HG03354 (cell line): ENCODE measurements around the gene TASP1.
A peak's percentile ranks its signal among the peaks of the same experiment; 100 is the strongest.

Source experiments
- ATAC-seq: cut with Tn5 transposase; IDR thresholded peaks from one replicate; pipeline ENCODE4 v1.9.1; 2021; ENCODE audit warnings: mild to moderate bottlenecking; ENCODE audit not compliant: unreplicated experiment, poor library complexity, severe bottlenecking

Gene TASP1

DNA sequence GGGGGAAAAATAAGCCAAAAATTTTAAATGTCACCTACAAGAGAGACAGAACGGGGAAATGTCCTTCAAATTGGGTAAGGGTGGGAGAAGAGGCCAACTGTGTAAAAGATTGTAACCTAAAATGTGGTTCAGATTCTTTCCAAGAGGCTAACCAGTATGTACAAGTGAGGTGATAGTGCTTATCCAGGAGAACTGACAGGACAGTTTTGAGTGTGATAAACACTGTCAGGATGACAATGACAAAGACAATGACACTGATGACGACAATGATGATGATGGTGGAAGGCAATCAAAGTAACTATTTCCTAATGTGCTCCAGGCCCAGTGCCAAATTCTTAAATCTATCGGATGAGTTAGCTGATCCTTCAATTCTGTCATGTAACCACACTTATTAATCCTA lies 57.3 kb downstream of the TASP1 start:
- no peak for ATAC-seq

DNA sequence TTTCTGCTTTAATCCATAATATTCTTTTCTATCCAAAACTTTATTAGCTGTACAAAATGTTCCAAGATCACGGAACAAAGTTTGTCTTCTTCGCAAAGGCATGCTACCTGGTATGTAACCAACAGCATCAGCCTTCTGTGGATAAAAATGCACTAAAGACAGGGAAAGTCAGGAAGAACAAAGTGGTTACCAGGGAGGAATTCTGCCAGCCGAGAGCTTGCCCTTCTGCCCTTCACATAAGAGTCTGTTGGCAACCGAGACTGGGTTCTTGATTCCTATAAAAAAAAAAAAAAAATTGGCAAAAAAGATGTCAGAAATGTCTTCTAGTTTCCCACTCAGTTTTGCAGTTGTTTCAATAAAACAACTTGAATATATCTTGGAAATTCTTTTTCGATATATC lies 58.0 kb downstream of the TASP1 start:
- ATAC-seq, result no peak

- ATAC-seq, result no peak
These were observed 64.7 kb downstream of the TASP1 start for GRCh38 chr20:13574071-13574470.

DNA sequence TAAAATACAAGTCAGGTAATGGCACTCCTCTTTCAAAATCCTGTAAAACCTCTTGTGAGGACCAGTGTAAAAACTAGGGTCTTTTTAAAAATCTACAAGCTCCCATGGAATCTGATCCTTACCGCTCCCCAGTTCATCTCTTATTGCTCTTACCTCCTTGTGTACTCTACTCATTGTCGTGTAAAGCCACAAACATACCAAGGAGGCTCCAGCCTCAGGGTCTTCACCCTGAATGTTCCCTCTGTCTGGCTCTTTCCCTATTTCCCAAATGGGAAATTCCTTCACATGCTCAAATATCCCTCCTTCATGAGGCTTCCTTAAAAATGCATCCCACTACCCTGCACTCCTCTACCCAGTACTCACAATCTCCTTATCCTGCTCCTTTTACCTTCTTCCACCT lies 67.1 kb downstream of the TASP1 start:
- no peak for ATAC-seq

- ATAC-seq, result no peak
These were observed 71.1 kb downstream of the TASP1 start for GRCh38 chr20:13567663-13568062.

GRCh38 chr20:13563854-13564253 lies 74.9 kb downstream of the TASP1 start:
- no peak for ATAC-seq

DNA sequence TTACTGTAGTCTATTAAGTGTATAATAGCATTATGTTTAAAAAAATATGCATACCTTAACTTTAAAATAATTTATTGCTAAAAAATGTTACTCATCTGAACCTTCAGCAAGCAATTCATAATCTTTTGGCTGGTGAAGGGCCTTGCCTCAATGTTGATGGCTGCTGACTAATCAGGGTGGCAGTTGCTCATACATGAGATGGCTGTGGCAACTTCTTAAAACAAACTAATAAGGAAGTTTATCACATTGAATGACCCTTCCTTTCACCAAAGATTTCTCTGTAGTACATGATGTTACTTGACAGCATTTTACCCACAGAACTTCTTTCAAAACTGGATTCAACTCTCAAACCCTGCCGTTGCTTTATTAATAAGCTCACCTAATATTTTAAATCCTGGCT lies 84.0 kb downstream of the TASP1 start:
- ATAC-seq, result no peak

DNA sequence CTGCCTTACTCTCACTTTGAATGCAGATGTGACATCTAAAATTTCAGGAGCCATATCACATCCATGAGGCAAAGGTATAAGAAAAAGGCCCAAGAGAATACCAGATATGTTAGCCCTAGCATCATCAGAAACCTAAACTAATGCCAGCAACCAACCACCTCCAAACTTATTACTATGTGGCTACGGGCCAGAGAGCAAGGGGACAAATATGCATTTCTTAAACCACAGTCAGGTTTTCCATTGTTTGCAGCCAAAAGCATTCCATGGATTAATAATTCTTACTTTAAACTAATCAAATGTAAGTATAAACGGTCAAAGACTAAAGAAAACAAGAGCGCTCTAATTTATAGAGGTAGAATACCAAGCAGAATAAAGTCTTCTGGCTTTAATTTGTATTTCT lies 84.7 kb downstream of the TASP1 start:
- no peak for ATAC-seq

GRCh38 chr20:13552061-13552460 lies 86.7 kb downstream of the TASP1 start:
- no peak for ATAC-seq

DNA sequence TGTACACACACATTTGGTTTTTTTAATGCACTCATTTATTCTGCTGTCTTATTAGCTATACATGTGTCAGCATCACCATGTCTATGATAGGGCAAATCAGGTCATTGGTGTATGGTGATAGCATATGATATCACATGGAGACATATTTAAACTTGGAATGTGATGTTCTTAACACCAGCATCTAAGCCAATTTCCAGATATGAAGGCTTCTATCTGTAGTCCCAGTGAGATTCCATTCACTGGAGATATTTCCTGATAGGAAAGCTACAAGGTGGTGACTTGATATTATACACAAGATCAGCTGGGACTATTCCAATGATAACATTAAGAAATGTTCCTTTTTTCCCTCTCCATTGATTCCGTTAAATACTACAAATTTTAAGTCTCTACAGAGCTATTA lies 89.3 kb downstream of the TASP1 start:
- ATAC-seq, result no peak

DNA sequence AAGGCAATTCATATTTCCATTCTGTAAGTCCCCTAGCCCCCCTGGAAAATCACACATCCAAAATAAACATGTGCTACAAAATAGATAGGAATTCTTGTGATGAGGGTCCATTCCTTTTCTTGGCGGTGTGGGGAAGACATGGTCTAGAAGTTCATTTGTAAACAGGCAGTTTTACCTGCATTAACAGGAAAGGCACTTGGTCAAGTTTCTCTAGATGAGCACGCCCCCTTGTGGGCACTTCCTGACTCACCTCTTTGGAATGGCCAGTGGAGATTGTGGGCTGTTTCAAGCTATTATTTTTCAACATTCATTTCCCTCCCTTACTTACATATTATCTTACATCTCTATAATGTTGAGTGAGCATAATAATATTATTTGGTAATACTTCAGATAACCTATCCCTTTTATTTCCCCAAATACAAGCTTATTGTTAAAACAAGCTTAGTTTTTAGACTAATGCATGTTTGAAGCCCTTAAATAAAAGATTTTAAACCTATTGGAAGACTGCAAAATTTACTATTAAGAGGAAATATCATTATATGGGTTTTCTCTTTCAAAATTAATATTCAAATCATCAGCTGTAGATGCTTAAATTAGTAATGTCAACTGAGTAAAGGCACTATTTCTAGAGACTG lies 92.1 kb downstream of the TASP1 start:
- ATAC-seq, result peak; percentile 83

- ATAC-seq, result no peak
These were observed 92.9 kb downstream of the TASP1 start for GRCh38 chr20:13545790-13546189.

DNA sequence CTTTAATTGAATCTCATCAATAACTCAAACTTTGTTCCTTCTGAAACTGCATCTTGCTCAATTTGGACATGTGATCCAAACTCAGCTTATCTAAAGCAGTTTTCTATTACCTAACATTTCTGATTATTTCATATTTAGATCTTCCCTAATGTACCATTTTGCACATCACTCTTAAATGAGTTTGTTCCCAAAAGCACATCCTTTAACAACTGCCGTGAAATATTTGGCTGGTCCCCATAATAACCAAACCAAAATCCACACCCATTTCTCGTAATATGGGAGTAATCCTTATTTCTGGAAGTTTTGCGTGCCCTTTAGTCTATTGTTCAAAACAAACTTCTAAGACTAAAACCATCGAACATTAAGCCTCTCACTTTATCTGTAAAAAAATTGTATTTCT lies 94.9 kb downstream of the TASP1 start:
- no peak for ATAC-seq

- ATAC-seq, result no peak
These were observed 103.1 kb downstream of the TASP1 start for GRCh38 chr20:13535627-13536026.

DNA sequence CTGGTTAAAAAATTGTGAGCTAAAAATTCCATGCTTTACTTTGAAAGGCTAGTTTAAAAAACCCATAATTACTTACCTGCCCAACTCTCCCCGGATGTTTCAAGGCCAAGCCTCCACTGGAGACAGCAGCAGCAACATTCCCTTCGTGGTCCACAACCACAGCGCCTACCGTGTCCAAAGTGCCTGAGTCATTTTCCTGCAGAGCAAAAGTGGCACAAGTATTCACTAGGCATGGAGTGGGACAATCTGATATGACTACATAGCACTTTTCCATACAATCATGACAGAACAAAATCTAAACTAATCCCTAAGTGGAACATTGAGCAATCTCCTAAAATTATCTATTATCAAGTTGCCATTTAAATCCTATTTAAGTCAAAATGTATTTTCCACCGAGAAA lies 104.8 kb downstream of the TASP1 start:
- ATAC-seq, result no peak

- ATAC-seq, result no peak
These were observed 108.6 kb downstream of the TASP1 start for GRCh38 chr20:13530146-13530545.

GRCh38 chr20:13526551-13526950 lies 112.2 kb downstream of the TASP1 start:
- ATAC-seq, result no peak

DNA sequence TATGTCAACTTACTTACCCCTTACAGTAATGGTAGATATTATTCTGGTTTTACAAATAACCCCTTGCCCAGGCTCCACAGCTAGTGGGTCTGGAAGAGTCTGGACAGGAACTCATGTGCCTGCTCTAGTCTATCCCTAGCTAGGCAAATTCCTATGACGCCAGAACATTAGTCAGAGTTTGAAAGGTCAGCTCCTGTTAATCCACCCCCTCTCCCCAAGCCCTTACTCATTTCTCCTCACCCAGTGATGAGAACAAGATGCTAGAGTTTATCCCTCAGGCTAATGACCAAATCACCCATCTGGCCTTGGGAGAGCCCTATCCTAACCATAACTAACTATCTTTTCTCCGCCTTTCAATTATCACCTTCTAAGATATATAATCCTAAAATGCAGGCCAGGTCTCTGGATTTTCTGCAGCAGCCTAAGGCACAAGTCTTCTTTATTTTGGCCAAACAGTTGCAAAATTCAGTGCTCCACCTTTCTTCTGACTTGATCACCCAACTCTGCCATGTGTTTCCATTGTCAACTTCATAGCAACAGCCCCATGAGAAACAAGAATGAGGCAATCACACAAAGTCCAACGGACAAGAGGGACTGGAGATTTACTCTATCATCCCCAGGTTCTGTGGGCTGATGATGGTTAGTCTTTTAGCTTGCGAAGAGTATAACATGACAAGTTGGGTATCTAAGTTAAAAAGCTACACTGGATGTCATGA lies 113.3 kb downstream of the TASP1 start:
- no peak for ATAC-seq

DNA sequence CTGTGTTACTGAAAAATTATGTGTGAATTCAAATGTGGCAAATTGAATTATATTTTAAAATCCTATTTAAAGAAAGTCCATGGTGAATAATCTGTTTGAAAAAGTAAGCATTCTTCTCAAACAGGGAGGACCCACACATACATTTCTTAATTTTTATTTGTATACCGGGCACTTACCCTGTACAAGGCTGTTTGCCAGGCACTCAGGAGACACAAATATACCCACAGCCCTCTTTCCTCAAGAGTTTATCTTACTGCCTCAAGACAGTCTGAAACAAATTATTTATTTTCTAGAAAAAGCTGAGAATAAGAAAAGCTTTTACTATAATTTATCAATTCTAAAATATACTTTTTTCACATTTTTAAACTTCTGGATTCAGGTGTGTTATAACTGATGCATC lies 114.4 kb downstream of the TASP1 start:
- ATAC-seq, result no peak

GRCh38 chr20:13517831-13518230 lies 120.9 kb downstream of the TASP1 start:
- no peak for ATAC-seq

DNA sequence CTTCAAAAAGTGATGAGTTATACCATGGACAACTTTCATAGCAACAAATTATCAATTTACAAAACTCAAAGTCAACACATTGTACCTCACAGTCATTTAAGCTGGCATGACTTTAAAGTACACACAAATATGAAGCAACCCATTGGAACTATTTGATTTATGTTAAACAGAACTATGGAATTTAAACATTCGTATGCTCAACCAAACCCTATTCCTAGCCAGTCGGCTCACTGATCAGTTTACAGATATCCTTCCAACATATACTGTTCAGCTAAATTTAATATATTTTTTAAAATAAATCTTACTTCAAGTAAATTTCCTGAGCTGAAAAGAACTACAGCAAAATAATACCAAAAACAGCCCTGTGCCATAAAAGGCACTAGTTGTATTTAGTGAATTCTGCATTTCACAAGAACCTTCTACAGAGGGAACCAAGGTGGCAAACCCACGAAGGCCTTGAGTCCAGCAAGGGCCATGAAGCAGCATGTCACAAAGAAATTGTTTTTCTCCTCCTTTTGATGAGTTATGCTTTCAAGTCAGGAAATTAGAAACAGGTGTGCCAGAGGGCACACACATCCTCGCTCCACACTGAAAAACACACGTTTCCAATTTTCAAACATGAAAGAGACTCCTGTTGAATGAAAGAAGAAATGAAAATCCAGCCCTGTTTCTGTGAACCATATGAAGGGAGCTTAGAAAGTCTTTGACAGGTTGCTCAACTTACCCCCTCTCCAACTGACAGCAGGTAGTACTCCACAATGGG lies 122.8 kb downstream of the TASP1 start:
- no peak for ATAC-seq
